ENCODE data around the gene SHOC2. TPM values are rescaled to one million over a fixed set of nuclear protein-coding genes. Genes with fewer than 3 reads are reported as not detected.
A peak's percentile ranks its signal among the peaks of the same experiment; 100 is the strongest.

The SHOC2 gene
- total RNA-seq, 1 donor from 2014 or later, result 60.8 TPM

DNA sequence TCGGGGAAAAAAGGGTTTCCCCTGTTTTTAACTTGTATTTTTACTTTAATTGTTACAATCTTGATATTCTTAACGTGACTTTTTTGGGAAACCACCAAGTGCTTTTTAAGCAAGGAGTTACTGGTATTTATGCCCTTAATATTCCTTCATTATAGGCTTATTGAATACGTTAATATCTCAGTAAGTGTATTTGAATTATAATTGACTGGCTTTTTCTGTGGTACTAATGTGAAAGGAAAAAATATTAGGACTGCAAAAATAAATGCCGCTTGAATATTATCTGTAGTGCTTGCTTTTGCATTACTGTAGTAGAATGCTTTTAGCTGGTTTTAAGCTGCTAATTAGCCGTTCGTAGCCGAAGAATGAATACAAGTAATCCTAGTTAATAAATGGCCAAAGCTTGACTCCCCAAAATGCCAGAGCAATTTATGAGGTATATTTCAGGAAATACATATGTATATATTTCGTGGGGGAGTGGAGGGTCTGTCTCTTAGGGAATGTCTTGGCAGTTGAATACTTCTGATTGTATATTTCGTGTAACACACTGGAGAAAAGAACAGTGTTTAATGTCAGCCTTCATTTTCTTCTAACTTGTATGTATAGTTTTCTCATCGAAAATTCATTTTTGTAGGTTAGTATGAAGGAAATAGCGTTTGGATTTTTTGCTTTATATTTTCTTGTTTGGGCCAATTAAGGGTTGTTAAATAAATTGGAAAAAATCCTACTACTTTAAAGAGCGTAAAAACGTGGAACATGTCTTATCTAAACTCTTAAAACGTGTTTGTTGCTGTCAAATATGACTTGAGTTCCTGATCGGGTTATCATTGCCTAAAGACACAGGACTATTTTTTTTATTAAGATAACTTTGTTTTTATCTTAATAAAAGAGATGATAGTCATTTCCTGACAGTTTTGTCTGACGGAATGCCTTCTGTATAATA, 46.1 kb upstream of the SHOC2 start:
- H3K27me3 Mint-ChIP-seq (ENCODE audit: unreplicated experiment), result no peaks in the 10 kb centered on the region
- DNase-seq (ENCODE audit: extremely low spot score, unreplicated experiment), result no peak
- peaks cover 31% of the 10 kb centered on the region for H3K4me1 Mint-ChIP-seq (ENCODE audit: unreplicated experiment)
- peak overlapping the region; percentile 87 for H3K4me3 Mint-ChIP-seq (ENCODE audit: unreplicated experiment)
- H3K27ac Mint-ChIP-seq (ENCODE audit: unreplicated experiment), result peak overlapping the region; percentile 81
- H3K9me3 Mint-ChIP-seq (ENCODE audit: unreplicated experiment), result no peaks in the 10 kb centered on the region
- TF ChIP-seq, protein P1, sequence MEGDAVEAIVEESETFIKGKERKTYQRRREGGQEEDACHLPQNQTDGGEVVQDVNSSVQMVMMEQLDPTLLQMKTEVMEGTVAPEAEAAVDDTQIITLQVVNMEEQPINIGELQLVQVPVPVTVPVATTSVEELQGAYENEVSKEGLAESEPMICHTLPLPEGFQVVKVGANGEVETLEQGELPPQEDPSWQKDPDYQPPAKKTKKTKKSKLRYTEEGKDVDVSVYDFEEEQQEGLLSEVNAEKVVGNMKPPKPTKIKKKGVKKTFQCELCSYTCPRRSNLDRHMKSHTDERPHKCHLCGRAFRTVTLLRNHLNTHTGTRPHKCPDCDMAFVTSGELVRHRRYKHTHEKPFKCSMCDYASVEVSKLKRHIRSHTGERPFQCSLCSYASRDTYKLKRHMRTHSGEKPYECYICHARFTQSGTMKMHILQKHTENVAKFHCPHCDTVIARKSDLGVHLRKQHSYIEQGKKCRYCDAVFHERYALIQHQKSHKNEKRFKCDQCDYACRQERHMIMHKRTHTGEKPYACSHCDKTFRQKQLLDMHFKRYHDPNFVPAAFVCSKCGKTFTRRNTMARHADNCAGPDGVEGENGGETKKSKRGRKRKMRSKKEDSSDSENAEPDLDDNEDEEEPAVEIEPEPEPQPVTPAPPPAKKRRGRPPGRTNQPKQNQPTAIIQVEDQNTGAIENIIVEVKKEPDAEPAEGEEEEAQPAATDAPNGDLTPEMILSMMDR (IDR thresholded peaks at IDR 0.05), result no peak
- H3K36me3 Mint-ChIP-seq (ENCODE audit: unreplicated experiment), result peaks cover 9% of the 10 kb centered on the region

DNA sequence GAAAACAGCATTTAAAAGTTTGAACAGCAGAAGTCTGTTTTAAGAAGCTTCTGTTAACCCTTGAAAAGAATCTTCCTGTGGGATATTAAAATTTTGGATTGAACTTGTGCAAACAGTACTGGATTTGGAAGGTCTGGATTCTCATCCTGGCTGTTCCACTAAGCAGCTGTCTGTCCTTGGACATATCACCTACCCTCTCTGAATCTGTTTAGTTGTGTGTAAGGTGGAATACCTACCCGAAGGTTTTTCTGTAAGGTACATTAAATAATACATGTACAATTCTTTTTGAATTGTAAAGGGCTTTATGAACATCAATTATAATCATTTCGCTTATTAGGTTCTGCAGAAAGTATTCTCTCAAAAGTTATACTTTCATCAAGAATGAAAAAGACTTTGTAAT, 45.5 kb upstream of the SHOC2 start:
- Mint-ChIP-seq H3K4me3 (ENCODE audit: unreplicated experiment) (peak overlapping the region; percentile 87), H3K9me3 (ENCODE audit: unreplicated experiment) (no peaks in the 10 kb centered on the region)

DNA sequence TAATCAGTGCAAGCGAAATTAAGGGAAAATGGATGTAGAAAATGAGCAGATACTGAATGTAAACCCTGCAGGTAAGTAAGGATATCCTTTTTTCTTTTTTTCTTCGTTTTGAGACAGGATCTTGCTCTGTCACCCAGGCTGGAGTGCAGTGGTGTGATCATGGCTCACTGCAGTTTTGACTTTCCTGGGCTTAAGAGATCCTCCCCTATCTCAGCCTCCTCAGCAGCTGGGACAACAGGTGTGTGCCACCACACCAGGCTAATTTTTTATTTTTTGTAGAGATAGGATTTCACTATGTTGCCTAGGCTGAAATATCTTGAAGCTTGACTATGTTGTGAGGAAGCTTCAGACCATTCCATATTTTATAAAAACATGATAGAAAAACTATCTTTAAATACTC, 43.4 kb upstream of the SHOC2 start:
- DNase-seq (ENCODE audit: extremely low spot score, unreplicated experiment), result no peak
- no peaks in the 10 kb centered on the region for H3K9me3 Mint-ChIP-seq (ENCODE audit: unreplicated experiment)
- no peaks in the 10 kb centered on the region for H3K27me3 Mint-ChIP-seq (ENCODE audit: unreplicated experiment)
- peaks cover 24% of the 10 kb centered on the region for H3K36me3 Mint-ChIP-seq (ENCODE audit: unreplicated experiment)
- no peak overlapping the region for H3K27ac Mint-ChIP-seq (ENCODE audit: unreplicated experiment)
- peaks cover 23% of the 10 kb centered on the region for H3K4me1 Mint-ChIP-seq (ENCODE audit: unreplicated experiment)
- no peak overlapping the region for H3K4me3 Mint-ChIP-seq (ENCODE audit: unreplicated experiment)
- TF ChIP-seq, protein P1 (IDR thresholded peaks at IDR 0.05), result no peak

More for the DNA sequence above, 45.5 kb upstream of the SHOC2 start:
- TF ChIP-seq, protein P1 (IDR thresholded peaks at IDR 0.05), result no peak
- no peaks in the 10 kb centered on the region for H3K27me3 Mint-ChIP-seq (ENCODE audit: unreplicated experiment)
- no peak for DNase-seq (ENCODE audit: extremely low spot score, unreplicated experiment)
- H3K27ac Mint-ChIP-seq (ENCODE audit: unreplicated experiment), result peak overlapping the region; percentile 2
- peaks cover 31% of the 10 kb centered on the region for H3K4me1 Mint-ChIP-seq (ENCODE audit: unreplicated experiment)
- peaks cover 10% of the 10 kb centered on the region for H3K36me3 Mint-ChIP-seq (ENCODE audit: unreplicated experiment)

DNA sequence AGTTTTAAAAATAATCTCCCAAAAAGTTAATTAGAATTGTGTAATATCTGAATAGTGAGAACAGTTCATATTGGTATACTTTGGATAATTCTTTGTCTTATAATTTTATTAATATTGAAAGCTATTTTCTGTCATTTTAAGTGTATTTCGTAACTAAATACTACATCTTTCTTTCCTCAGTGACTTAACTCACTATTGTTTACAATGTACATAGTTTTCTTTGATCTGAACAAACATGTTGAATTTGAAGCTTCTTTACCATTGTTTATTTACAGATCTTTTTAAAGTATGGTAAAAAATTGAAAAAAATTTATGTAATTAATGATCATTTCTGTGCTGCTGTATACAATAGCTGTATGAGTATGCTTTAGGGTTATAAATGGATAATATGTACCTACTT, 42.6 kb upstream of the SHOC2 start:
- Mint-ChIP-seq H3K27me3 (ENCODE audit: unreplicated experiment) (no peaks in the 10 kb centered on the region), H3K4me3 (ENCODE audit: unreplicated experiment) (no peak overlapping the region), H3K36me3 (ENCODE audit: unreplicated experiment) (peaks cover 31% of the 10 kb centered on the region), H3K9me3 (ENCODE audit: unreplicated experiment) (no peaks in the 10 kb centered on the region), H3K27ac (ENCODE audit: unreplicated experiment) (no peak overlapping the region), H3K4me1 (ENCODE audit: unreplicated experiment) (peaks cover 21% of the 10 kb centered on the region)
- TF ChIP-seq, protein P1 (IDR thresholded peaks at IDR 0.05), result no peak
- no peak for DNase-seq (ENCODE audit: extremely low spot score, unreplicated experiment)

DNA sequence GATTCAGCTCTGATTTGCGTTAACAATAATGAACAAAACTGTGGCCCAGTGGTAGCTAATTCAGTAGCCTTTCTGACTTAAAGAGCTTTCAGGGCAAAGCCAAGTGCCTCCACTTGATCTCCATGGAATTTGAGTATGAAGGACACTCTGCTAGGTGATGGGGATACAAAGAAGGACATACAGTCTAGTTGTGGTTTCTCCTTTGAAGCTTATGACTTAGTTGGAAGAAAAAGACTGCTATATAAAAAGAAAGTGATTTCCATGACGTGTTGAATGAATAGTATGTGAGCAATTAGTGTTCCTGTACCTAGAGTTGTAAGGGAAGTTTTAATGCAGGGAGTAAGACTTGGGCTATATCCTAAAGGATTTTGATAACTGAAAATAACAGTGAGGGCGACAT, 39.4 kb upstream of the SHOC2 start:
- Mint-ChIP-seq H3K27me3 (ENCODE audit: unreplicated experiment) (no peaks in the 10 kb centered on the region), H3K36me3 (ENCODE audit: unreplicated experiment) (peaks cover 50% of the 10 kb centered on the region), H3K4me3 (ENCODE audit: unreplicated experiment) (no peak overlapping the region), H3K4me1 (ENCODE audit: unreplicated experiment) (peaks cover 25% of the 10 kb centered on the region), H3K27ac (ENCODE audit: unreplicated experiment) (no peak overlapping the region), H3K9me3 (ENCODE audit: unreplicated experiment) (no peaks in the 10 kb centered on the region)
- TF ChIP-seq, protein P1 (IDR thresholded peaks at IDR 0.05), result no peak
- no peak for DNase-seq (ENCODE audit: extremely low spot score, unreplicated experiment)
